ENCODE measurements around the gene IL27RA. TPM values are rescaled to one million over a fixed set of nuclear protein-coding genes. Genes with fewer than 3 reads are reported as not detected.

The IL27RA gene
- total RNA-seq, 2 donors from 2014 or later = 34.9 to 44.0 TPM

- Mint-ChIP-seq H3K9me3 (no peaks in the 10 kb centered on the region), H3K4me1 (ENCODE audit: low read depth in 2 of 2) (peaks cover 8 to 9% of the 10 kb centered on the region in 2 donors), H3K36me3 (no peaks in the 10 kb centered on the region), H3K27me3 (peaks cover 15 to 19% of the 10 kb centered on the region in 2 donors), H3K27ac (peak overlapping the region in 1 of 2 donors; percentile 53), H3K4me3 (no peak overlapping the region)
- ATAC-seq = no peak
- DNase-seq (ENCODE audit: low spot score) = no peak
These were observed 31.5 kb downstream of the IL27RA start for GRCh38 chr19:14063105-14063504.

GRCh38 chr19:14066134-14066533 lies 34.6 kb downstream of the IL27RA start:
- Mint-ChIP-seq H3K36me3 (no peaks in the 10 kb centered on the region), H3K4me1 (ENCODE audit: low read depth in 2 of 2) (no peaks in the 10 kb centered on the region), H3K27ac (no peak overlapping the region), H3K4me3 (no peak overlapping the region), H3K27me3 (no peaks in the 10 kb centered on the region), H3K9me3 (no peaks in the 10 kb centered on the region)
- ATAC-seq = no peak
- DNase-seq (ENCODE audit: low spot score) = no peak

DNA sequence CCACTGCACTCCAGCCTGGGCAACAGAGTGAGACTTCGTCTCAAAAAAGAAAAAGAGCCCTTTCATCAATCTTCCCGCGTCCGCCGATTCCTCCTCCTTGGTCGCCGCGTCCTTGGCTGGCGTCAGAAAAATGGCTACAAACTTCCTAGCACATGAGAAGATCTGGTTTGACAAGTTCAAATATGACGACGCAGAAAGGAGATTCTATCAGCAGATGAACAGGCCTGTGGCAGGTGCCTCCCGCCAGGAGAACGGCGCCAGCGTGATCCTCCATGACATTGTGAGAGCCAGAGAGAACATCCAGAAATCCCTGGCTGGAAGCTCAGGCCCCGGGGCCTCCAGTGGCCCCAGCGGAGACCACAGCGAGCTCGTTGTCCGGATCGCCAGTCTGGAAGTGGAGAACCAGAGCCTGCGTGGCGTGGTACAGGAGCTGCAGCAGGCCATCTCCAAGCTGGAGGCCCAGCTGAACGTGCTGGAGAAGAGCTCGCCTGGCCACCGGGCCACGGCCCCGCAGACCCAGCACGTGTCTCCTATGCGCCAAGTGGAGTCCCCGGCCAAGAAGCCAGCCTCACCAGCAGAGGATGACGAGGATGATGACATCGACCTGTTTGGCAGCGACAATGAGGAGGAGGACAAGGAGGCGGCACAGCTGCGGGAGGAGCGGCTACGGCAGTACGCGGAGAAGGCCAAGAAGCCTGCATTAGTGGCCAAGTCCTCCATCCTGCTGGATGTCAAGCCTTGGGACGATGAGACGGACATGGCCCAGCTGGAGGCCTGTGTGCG lies 38.9 kb downstream of the IL27RA start:
- no peak overlapping the region for H3K4me3 Mint-ChIP-seq
- DNase-seq (ENCODE audit: low spot score) = no peak
- peaks cover 11 to 15% of the 10 kb centered on the region in 2 donors for H3K4me1 Mint-ChIP-seq (ENCODE audit: low read depth in 2 of 2)
- ATAC-seq = no peak
- H3K27ac Mint-ChIP-seq = no peak overlapping the region
- H3K36me3 Mint-ChIP-seq = no peaks in the 10 kb centered on the region
- H3K27me3 Mint-ChIP-seq = no peaks in the 10 kb centered on the region
- H3K9me3 Mint-ChIP-seq = no peaks in the 10 kb centered on the region

DNA sequence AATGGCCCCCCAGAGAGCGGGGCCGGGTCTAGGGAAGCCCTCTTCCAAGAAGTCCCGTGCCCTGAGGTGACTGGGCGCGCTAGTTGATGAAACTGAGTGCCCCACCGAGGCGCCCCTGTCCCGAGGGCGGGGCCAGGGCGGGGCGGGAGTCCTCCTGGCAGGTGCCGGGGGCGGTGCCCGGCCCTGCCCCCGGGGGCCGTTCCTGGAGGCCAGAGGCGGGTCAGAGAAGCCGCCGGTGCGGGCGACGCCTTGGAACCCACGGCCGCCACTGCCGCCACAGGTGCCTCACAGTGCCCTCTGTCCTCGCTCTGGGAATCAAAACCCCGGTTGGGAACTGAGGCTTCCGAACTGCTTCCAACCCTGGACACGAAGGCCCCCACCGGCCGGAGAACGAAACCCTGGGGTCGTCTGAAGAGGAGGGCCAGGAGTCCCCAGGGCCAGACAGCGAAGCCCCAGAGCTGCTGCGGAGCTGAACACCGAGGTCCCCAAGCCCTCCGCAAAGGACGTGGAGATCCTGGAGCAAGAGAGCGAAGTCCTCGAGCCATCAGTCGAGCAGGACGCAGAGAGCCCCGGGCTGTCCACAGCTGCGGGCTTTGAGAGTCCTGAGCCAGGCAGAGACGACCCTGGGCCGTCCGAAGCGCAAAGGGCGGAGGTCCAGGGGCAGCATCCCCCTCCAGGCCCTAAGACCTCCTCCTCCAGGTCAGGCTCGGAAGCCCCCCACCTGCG lies 41.1 kb downstream of the IL27RA start, which contains the start of gene MISP3:
Gene MISP3, plus strand, starts transcription at position 252 of the 726 bp plus-strand sequence. CDS start 524 bp downstream, outside the sequence.
- H3K27me3 Mint-ChIP-seq = no peaks in the 10 kb centered on the region
- H3K9me3 Mint-ChIP-seq = no peaks in the 10 kb centered on the region
- no peaks in the 10 kb centered on the region for H3K36me3 Mint-ChIP-seq
- DNase-seq (ENCODE audit: low spot score) = no peak
- H3K4me1 Mint-ChIP-seq (ENCODE audit: low read depth in 2 of 2) = peaks cover 11 to 16% of the 10 kb centered on the region in 2 donors
- H3K4me3 Mint-ChIP-seq = peak within 1 kb of the TSS; percentile 99
- ATAC-seq = peak; percentile 17 to 18
- H3K27ac Mint-ChIP-seq = peak within 1 kb of the TSS in 1 of 2 donors; percentile 53

DNA sequence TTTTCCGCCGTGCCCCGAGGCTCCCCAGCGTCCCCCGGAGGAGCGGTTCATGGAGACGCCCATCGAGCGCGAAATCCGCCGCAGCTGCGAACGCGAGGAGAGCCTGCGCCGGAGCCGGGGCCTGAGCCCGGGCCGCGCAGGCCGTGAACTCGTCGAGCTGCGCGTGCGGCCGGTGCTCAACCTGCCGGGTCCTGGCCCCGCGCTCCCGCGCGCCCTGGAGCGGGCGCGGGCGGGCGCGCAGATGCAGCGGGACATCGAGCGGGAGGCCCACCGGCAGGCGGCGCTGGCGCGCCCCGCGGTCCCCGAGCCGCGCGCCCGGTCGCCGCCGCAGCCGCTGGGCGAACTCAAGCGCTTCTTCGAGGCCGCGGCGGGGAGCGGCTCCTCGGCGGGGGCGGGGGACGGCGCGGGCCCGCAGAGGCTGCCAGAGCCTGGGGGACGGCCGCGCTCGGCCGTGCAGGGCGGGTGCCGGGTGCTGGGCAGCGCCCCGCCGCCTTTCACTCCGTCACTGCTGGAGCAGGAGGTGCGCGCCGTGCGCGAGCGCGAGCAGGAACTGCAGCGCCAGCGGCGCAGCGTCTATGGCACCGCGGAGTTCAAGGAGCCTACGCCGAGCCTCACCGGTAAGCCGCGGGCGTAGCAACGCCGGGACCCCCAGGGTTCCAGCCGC lies 41.8 kb downstream of the IL27RA start:
- Mint-ChIP-seq H3K9me3 (no peaks in the 10 kb centered on the region), H3K27ac (peak overlapping the region; percentile 51 to 53), H3K4me1 (ENCODE audit: low read depth in 2 of 2) (peaks cover 11 to 16% of the 10 kb centered on the region in 2 donors), H3K36me3 (no peaks in the 10 kb centered on the region), H3K4me3 (peak overlapping the region; percentile 99), H3K27me3 (no peaks in the 10 kb centered on the region)
- DNase-seq (ENCODE audit: low spot score) = peak; percentile 83
- ATAC-seq = peak; percentile 83 to 86

DNA sequence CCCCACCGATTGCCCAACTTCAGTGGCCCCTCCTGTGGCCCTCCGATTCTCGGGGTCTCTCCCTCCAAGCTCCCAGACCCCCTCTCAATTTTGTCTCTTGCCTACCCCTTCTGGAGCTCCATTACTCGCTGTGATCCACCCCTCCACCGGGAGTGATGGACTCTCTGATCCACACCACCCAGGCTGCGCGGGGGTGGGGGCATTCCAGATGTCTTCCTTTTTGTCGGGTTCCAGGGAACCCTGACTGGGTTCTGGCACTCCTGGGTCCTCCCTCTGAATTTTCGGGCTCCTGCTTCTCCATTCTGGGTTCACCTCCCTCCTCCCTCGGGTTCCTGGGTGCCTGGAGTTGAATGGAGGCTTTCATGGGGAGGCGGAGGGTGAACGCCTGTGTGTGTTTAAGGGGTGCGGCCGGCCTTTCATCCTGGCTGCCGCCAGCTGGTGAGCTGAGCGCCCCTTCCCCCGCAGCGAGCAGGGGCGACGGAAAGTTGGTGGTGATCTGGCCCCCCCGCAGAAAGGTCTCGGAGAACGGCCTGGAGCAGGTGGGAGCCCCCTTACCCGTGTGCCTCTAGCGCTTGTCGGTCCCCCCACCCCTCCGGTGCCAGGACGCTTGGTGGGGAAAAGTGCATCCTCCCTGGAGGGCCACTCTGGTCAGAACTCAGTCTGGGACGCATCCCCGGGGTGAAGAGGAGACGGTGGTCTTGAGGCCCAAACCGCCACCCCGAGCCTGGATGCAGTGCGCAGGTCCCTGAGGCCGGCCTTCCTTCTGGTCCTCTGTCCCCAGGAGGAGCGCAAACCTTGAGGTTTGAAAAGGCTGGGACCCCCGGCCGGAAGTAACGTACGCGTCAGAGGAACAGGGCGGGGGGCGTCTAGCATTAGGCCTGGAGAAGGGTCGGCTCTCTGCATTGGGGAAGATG lies 42.6 kb downstream of the IL27RA start:
- Mint-ChIP-seq H3K4me3 (peak overlapping the region; percentile 99), H3K27me3 (no peaks in the 10 kb centered on the region), H3K9me3 (no peaks in the 10 kb centered on the region), H3K4me1 (ENCODE audit: low read depth in 2 of 2) (peaks cover 11 to 16% of the 10 kb centered on the region in 2 donors), H3K27ac (peak overlapping the region; percentile 51 to 53), H3K36me3 (no peaks in the 10 kb centered on the region)
- DNase-seq (ENCODE audit: low spot score) (no peak), ATAC-seq (peak in 1 of 2 donors; percentile 2)

- Mint-ChIP-seq H3K36me3 (no peaks in the 10 kb centered on the region), H3K4me1 (ENCODE audit: low read depth in 2 of 2) (peaks cover 20 to 29% of the 10 kb centered on the region in 2 donors), H3K9me3 (no peaks in the 10 kb centered on the region), H3K4me3 (no peak overlapping the region), H3K27ac (no peak overlapping the region), H3K27me3 (no peaks in the 10 kb centered on the region)
- ATAC-seq (no peak), DNase-seq (ENCODE audit: low spot score) (no peak)
These were observed 46.8 kb downstream of the IL27RA start for GRCh38 chr19:14078411-14078810.

DNA sequence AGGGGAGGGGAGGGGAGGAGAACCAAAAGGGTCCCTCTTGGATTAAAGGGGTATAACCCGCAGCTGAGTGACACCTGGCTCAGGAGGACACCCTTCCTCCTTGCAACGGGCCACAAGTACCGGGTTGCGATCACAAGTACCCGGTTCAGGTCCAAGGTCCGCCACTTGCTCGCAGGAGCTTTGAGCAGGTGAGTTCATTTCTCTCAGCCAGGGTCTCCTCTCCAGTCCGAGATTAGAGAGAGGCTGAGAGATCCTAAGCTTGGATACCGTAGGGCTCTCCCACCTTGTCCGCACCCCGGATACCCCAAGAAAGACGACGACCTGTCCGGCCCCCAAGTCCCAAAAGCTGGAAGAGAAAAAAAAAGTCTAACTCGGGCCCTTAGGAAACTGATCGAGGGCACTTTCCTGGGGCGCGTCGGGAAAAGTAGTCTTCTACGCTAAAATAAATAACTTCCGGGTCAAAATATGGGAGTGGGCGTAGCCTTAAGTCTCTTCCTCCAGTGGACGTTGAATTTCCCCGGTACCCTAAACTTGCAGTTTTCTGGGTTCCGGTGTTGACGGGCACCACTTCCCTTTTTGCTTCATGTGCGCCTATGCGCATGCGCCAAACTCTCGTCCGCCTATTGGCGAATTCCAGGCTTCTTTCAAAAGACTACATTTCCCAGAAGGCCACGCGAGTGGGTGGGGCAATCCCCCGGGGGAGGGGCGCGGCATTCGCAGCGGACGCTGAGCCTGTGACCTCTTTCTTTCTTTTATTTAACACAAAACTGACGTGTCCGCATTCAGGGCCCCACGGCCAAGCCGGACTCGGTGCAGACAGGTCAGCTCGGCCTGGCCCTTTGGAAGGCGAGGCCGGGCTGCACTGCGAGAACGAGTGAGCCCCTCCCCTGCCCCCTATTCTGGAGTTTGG lies 49.6 kb downstream of the IL27RA start:
- H3K36me3 Mint-ChIP-seq = no peaks in the 10 kb centered on the region
- no peaks in the 10 kb centered on the region for H3K27me3 Mint-ChIP-seq
- peak overlapping the region; percentile 98 for H3K4me3 Mint-ChIP-seq
- H3K9me3 Mint-ChIP-seq = no peaks in the 10 kb centered on the region
- peak; percentile 97 for ATAC-seq
- H3K4me1 Mint-ChIP-seq (ENCODE audit: low read depth in 2 of 2) = peaks cover 9 to 14% of the 10 kb centered on the region in 2 donors
- DNase-seq (ENCODE audit: low spot score) = peak; percentile 98
- peak overlapping the region; percentile 92 to 97 for H3K27ac Mint-ChIP-seq

- peak overlapping the region; percentile 98 for H3K4me3 Mint-ChIP-seq
- DNase-seq (ENCODE audit: low spot score) = peak; percentile 65
- H3K27ac Mint-ChIP-seq = peak overlapping the region; percentile 92 to 97
- H3K9me3 Mint-ChIP-seq = no peaks in the 10 kb centered on the region
- no peaks in the 10 kb centered on the region for H3K36me3 Mint-ChIP-seq
- no peak for ATAC-seq
- H3K27me3 Mint-ChIP-seq = no peaks in the 10 kb centered on the region
- peaks cover 9 to 14% of the 10 kb centered on the region in 2 donors for H3K4me1 Mint-ChIP-seq (ENCODE audit: low read depth in 2 of 2)
These were observed 50.5 kb downstream of the IL27RA start for GRCh38 chr19:14081797-14082674.

DNA sequence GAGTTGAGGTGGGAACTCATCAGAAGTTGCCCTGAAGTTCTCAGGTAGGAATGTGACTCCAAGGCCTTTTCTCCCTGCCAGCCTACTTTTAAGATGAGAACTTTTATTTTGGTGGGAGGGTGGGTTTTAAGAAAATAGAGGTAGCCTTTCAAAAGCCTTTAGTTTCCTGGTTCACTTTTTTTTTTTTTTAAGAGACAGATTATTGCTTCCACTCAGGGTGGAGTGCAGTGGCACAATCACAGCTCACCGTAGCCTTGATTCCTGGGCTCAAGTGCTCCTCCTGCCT lies 51.1 kb downstream of the IL27RA start:
- Mint-ChIP-seq H3K4me3 (peak overlapping the region; percentile 98), H3K36me3 (no peaks in the 10 kb centered on the region), H3K4me1 (ENCODE audit: low read depth in 2 of 2) (peaks cover 9 to 14% of the 10 kb centered on the region in 2 donors), H3K27me3 (no peaks in the 10 kb centered on the region), H3K9me3 (no peaks in the 10 kb centered on the region), H3K27ac (peak overlapping the region; percentile 92 to 97)
- ATAC-seq = no peak
- DNase-seq (ENCODE audit: low spot score) = no peak

GRCh38 chr19:14085309-14085995 lies 53.9 kb downstream of the IL27RA start, which contains the start of gene C19orf67:
TSS of gene C19orf67 (minus strand) at chr19:14085783. CDS start at chr19:14085627, 156 bp downstream.
- Mint-ChIP-seq H3K4me1 (ENCODE audit: low read depth in 2 of 2) (peaks cover 13 to 17% of the 10 kb centered on the region in 2 donors), H3K4me3 (no peak within 1 kb of the TSS), H3K27ac (no peak within 1 kb of the TSS), H3K9me3 (no peaks in the 10 kb centered on the region), H3K36me3 (peaks cover 5% of the 10 kb centered on the region), H3K27me3 (no peaks in the 10 kb centered on the region)
- ATAC-seq = no peak
- DNase-seq (ENCODE audit: low spot score) = no peak

Data from natural killer cell treated with Interleukin-12 subunit alpha and Interleukin-12 subunit beta and Interleukin-15 and Interleukin-18, amount 100 ng/mL, for 72 hours (primary cell).